DOHH2 (cell line): ENCODE data around the gene PKN1.

Source experiments
- H3F3A ChIP-seq: fragments of 200-600 bp; sonication (generic), shearing (Covaris generic); 2 replicates; pipeline ENCODE4 v1.6.0; 2016; ENCODE audit warnings: antibody characterized with exemption, mild to moderate bottlenecking; ENCODE audit not compliant: control insufficient read depth, insufficient read depth
- H3K27ac ChIP-seq: fragments of 200-600 bp; sonication (generic); 2 replicates; pipeline ENCODE4 v1.5.1; 2014; ENCODE audit warnings: low read depth, mild to moderate bottlenecking, low read length, moderate library complexity
- H3K27me3 ChIP-seq: fragments of 200-600 bp; sonication (generic); 2 replicates; pipeline ENCODE4 v1.6.1; 2014; ENCODE audit warnings: mild to moderate bottlenecking, low read length, mixed read lengths; ENCODE audit not compliant: control insufficient read depth
- H3K36me3 ChIP-seq: fragments of 200-600 bp; sonication (generic); 2 replicates; pipeline ENCODE4 v1.6.1; 2014; ENCODE audit warnings: mild to moderate bottlenecking, low read length, moderate library complexity, mixed read lengths; ENCODE audit not compliant: control insufficient read depth
- H3K4me1 ChIP-seq: fragments of 200-600 bp; sonication (generic); 2 replicates; pipeline ENCODE4 v1.6.1; 2014; ENCODE audit warnings: mild to moderate bottlenecking, low read length, mixed read lengths; ENCODE audit not compliant: control insufficient read depth
- H3K4me2 ChIP-seq: fragments of 200-600 bp; sonication (generic); 2 replicates; pipeline ENCODE4 v1.6.0; 2014; ENCODE audit warnings: mild to moderate bottlenecking, low read length, moderate library complexity
- H3K4me3 ChIP-seq: fragments of 200-600 bp; sonication (generic); 2 replicates; pipeline ENCODE4 v1.5.1; 2014; ENCODE audit warnings: mild to moderate bottlenecking, low read length, mixed read lengths
- H3K79me2 ChIP-seq: fragments of 200-600 bp; sonication (generic); 2 replicates; pipeline ENCODE4 v1.6.1; 2014; ENCODE audit warnings: mild to moderate bottlenecking, low read length, mixed read lengths; ENCODE audit not compliant: control insufficient read depth
- H3K9me2 ChIP-seq: fragments of 200-600 bp; sonication (generic); replicated peaks from 2 replicates; pipeline ENCODE4 v1.6.1; 2014; ENCODE audit warnings: mild to moderate bottlenecking, low read length, mixed read lengths; ENCODE audit not compliant: control insufficient read depth
- H3K9me3 ChIP-seq: fragments of 200-600 bp; sonication (generic); 2 replicates; pipeline ENCODE4 v1.6.1; 2014; ENCODE audit warnings: antibody characterized with exemption, low read length, mixed read lengths; ENCODE audit not compliant: control insufficient read depth, insufficient read depth
- H4K20me1 ChIP-seq: fragments of 200-600 bp; sonication (generic); 2 replicates; pipeline ENCODE4 v1.6.0; 2014; ENCODE audit warnings: low read depth, mild to moderate bottlenecking, antibody characterized with exemption, low read length, moderate library complexity; ENCODE audit not compliant: control insufficient read depth, insufficient read depth
- CTCF ChIP-seq: fragments of 200-600 bp; sonication (generic); IDR thresholded peaks from one replicate; pipeline ENCODE4 v1.5.1; 2014; ENCODE audit warnings: antibody characterized with exemption, mild to moderate bottlenecking, low read depth, low read length; ENCODE audit not compliant: poor library complexity, severe bottlenecking
- EZH2phosphoT487 ChIP-seq: fragments of 200-600 bp; sonication (generic); IDR thresholded peaks from 2 replicates; pipeline ENCODE4 v1.6.1; 2017; ENCODE audit warnings: borderline replicate concordance, mild to moderate bottlenecking, antibody characterized with exemption, low read length, moderate library complexity, mixed read lengths

The PKN1 gene

GRCh38 chr19:14406645-14407401 is 26.3 kb upstream of the PKN1 start:
- no peaks in the 10 kb centered on the region for H3K27me3 ChIP-seq
- no peak overlapping the region for H3K27ac ChIP-seq
- no peak for TF ChIP-seq EZH2phosphoT487
- no peak for TF ChIP-seq CTCF
- H3F3A ChIP-seq = peaks cover 48% of the 10 kb centered on the region
- H3K36me3 ChIP-seq = peaks cover 56% of the 10 kb centered on the region
- H4K20me1 ChIP-seq = peaks cover 15% of the 10 kb centered on the region
- H3K4me3 ChIP-seq = no peak overlapping the region
- H3K9me3 ChIP-seq = no peaks in the 10 kb centered on the region
- H3K9me2 ChIP-seq = no peaks in the 10 kb centered on the region
- H3K4me2 ChIP-seq = peak overlapping the region; percentile 19; the same call in 1 of the 2 replicates
- peaks cover 11% of the 10 kb centered on the region for H3K79me2 ChIP-seq
- peaks cover 24% of the 10 kb centered on the region for H3K4me1 ChIP-seq

- Histone ChIP-seq H3K27ac (no peak overlapping the region), H3K9me2 (no peaks in the 10 kb centered on the region), H4K20me1 (peaks cover 25% of the 10 kb centered on the region), H3K4me2 (no peak overlapping the region), H3F3A (peaks cover 52% of the 10 kb centered on the region), H3K36me3 (peaks cover 66% of the 10 kb centered on the region), H3K4me3 (no peak overlapping the region), H3K27me3 (no peaks in the 10 kb centered on the region), H3K79me2 (peaks cover 22% of the 10 kb centered on the region), H3K4me1 (peaks cover 19% of the 10 kb centered on the region), H3K9me3 (no peaks in the 10 kb centered on the region)
- no peak for TF ChIP-seq EZH2phosphoT487
- TF ChIP-seq CTCF = no peak
Measured at GRCh38 chr19:14407605-14408484, 25.3 kb upstream of the PKN1 start.

GRCh38 chr19:14408491-14409145 is 24.5 kb upstream of the PKN1 start:
- H3K27me3 ChIP-seq = no peaks in the 10 kb centered on the region
- H3F3A ChIP-seq = peaks cover 52% of the 10 kb centered on the region
- H3K79me2 ChIP-seq = peaks cover 29% of the 10 kb centered on the region
- H3K4me1 ChIP-seq = peaks cover 19% of the 10 kb centered on the region
- H4K20me1 ChIP-seq = peaks cover 33% of the 10 kb centered on the region
- H3K4me2 ChIP-seq = no peak overlapping the region
- H3K9me3 ChIP-seq = no peaks in the 10 kb centered on the region
- peaks cover 74% of the 10 kb centered on the region for H3K36me3 ChIP-seq
- TF ChIP-seq CTCF = no peak
- no peak for TF ChIP-seq EZH2phosphoT487
- no peak overlapping the region for H3K27ac ChIP-seq
- no peaks in the 10 kb centered on the region for H3K9me2 ChIP-seq
- no peak overlapping the region for H3K4me3 ChIP-seq
